ENCODE results near the gene FCGR3A.
"Not testable (repeated sequence)": the region's sequence is repeated elsewhere in the genome, so short reads cannot be mapped to it uniquely, and the experiment has no call there.

DNA sequence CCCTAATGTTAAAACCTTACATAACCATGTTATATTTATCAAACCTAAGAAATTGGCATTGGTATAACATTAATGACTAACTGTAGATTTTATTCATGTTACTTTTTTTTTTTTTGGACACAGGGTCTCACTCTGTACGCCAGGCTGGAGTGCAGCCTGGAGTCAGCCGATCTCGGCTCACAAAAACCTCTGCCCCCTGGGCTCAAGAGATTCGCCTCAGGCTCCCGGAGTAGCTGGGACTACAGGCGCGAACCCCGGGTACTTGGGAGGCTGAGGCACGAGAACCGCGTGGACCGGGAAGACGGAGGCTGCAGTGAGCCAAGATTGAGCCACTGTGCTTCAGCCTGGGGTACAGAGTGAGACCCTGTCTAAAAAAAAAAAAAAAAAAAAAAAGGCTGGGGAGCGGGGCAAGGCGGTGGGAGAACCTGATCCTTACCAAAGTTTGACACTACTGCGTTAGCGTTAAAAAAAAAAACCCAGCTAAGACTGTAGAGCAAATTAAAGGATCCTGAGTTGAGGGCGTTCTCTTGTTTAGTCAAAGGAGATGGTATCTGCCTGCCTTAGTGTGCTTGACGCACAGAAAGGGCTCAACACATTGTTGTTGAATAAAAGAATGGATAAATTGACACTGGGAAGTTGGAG, 20.0 kb downstream of the FCGR3A start:
- TF ChIP-seq, protein P1, sequence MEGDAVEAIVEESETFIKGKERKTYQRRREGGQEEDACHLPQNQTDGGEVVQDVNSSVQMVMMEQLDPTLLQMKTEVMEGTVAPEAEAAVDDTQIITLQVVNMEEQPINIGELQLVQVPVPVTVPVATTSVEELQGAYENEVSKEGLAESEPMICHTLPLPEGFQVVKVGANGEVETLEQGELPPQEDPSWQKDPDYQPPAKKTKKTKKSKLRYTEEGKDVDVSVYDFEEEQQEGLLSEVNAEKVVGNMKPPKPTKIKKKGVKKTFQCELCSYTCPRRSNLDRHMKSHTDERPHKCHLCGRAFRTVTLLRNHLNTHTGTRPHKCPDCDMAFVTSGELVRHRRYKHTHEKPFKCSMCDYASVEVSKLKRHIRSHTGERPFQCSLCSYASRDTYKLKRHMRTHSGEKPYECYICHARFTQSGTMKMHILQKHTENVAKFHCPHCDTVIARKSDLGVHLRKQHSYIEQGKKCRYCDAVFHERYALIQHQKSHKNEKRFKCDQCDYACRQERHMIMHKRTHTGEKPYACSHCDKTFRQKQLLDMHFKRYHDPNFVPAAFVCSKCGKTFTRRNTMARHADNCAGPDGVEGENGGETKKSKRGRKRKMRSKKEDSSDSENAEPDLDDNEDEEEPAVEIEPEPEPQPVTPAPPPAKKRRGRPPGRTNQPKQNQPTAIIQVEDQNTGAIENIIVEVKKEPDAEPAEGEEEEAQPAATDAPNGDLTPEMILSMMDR (IDR thresholded peaks at IDR 0.05): not testable (repeated sequence)
- TF ChIP-seq POLR2A (IDR thresholded peaks at IDR 0.05): not testable (repeated sequence)
